KG1 (cell line): ENCODE results near the gene CCNI.
A peak's percentile ranks its signal among the peaks of the same experiment; 100 is the strongest.
"Not testable (repeated sequence)": the region's sequence is repeated elsewhere in the genome, so short reads cannot be mapped to it uniquely, and the experiment has no call there.

Experiments used
- DNase-seq: peaks from one replicate; lab custom pipeline; 2025; lab: John Stamatoyannopoulos, UW

Gene CCNI

DNA sequence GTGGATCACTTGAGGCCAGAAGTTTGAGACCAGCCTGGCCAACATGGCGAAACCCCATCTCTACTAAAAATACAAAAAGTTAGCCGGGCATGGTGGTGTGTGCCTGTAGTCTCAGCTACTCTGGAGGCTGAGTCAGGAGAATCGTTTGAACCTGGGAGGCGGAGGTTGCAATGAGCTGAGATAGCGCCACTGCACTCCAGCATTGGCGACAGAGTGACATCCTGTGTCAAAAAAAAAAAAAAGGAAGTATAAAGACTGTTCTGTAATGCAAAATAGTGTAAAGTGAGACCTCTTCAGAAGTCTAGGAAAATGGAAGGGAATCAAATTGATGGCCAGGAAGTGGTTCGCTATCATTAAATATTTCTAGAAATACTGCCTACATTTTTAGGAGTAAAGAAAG, 5.0 kb upstream of the CCNI start:
- not testable (repeated sequence) for DNase-seq

DNA sequence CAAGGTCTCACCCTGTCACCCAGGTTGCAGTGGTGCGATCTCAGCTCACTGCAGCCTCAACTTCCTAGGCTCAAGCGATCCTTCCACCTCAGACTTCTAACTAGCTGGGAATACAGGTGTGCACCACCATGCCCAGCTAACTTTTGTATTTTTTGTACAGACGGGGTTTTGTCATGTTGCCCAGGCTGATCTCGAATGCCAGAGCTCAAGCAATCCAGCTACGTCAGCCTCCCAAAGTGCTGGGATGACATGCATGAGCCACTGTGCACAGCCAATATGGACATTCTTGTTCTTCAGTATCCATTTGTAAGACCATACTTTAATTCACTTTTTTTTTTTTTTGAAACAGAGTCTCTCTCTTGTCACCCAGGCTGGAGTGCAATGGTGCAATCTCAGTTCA, 3.5 kb upstream of the CCNI start:
- no peak for DNase-seq

DNA sequence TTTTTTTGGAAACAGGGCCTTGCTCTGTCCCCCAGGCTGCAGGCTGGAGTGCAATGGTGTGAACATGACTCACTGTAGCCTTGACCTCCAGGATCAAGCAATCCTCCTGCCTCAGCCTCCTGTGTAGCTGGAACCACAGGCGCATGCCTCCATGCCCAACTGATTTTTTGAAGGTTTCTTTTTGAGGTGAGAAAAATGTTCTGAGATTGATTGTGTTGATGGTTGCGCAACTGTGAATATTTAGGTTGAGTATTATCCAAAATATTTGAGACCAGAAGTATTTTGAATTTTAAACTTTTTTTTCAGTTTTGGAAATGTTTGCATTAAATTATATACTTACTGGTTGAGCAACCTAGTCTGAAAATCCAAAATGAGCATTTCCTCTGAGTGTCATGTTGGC, 2.6 kb upstream of the CCNI start:
- DNase-seq, result no peak

DNA sequence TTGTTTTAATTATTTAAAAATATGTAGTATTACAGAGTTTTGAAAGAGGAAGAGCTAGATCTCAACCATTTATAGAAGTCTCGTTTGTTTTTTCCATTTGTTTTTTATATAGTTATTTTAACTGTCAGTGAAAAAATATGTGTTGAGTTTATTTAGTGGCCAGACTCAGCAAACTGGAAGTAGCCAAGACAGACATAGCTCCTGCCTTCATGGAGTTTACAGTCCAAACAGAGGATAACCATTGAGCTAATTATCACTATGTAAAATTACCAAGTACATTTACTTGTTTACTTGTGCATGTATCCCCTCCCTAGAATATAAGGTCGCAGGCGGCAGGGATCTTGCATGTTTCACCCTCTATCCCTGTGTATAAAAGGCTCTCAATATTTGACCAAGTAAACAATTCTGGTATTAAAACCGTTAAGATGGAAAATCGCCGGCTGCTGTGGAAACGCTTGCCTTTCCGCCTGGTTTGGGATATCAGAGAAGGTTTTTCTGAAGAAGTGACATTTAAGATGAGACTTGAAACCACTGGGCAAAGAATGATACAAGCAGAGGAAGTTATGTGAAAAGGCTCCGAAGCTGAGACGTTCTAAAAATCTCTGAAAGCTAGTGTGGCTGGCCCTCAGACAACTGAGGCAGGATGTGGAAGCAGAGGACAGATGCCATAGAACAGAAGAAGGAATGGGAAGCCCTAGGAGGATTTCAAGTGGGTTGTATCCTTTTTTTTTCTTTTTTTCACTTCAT, 1.3 kb upstream of the CCNI start:
- no peak for DNase-seq

DNA sequence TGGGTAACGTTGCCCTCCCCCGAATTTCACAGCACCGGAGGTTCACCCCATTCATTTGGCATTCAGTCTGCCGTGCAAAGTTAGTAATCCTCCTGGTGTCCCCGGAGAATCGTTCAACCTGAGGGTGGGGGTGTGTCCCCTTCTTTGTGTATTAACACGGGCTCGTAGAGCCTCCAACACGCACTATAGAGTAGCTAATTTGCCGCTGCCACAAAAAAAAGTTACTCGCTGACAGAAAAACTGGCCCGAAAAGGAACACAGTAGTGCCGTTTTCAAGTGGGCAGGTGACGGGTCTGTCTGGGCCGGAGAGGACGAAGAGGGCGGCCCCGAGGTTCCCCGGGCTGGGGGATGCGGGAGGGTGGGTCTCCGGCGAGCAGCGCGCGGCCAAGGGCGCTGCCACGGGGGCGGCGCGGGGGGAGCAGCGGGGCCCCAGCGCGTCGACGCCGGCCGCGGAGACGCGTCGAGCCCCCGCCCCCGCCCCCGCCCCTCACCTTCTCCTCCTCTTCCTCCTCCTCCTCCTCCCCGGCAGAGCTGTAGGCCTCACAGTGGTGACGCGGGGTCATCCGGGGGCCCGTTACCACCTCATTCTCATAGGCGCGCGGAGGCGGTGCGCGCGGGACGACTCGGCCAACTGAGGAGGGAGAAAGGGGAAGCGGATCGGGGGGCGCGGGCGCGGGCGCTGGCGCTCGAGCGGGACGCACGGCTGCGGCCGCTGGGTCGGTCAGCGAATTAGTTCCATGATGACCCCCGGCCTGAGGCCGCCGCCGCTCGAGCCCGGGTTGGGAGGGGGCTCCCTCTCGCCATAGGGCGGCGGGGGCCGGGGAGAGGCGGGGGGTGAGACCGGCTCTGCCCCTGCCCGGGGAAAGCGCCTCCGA, 571 bp downstream of the CCNI start:
- peak; percentile 29 for DNase-seq

DNA sequence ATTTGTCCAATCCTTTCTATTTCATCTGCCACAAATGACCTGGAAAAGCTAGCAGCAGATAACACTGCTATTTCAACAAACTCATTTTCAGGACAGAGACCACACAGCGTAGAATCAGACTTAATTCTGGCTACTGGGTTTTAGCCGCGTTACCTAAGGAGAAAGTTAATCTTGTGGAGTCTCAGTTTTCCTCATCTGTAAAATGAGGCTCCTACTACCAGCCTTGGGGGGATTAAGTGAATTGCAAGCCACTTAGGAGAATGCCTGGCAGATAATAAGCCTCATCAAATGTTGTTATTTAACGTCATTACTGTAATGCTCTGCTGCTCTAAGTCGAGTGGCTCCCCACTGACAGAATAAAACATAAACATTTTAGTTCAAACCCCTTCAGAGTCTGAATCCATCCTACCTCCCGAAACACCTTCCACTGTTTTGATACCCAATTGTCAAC, 1.4 kb downstream of the CCNI start:
- DNase-seq, result no peak

DNA sequence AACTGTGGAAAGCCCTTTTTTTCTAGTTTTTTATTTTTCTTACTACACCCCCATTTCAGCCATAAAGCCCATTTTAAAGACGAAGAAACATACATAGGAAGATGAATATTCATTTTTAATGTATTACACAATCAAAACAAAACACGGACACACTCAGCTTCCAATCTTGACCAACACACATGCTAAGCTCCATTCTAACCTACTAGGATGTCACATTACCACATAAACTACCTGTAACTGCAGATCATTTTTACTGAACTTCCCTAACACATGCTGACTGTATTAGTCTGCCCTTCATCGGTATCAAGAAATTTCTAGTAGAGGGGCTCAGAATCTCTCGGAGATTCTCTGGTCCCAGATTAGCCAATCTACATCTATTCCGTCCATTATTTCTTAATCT, 1.8 kb downstream of the CCNI start:
- DNase-seq, result no peak

DNA sequence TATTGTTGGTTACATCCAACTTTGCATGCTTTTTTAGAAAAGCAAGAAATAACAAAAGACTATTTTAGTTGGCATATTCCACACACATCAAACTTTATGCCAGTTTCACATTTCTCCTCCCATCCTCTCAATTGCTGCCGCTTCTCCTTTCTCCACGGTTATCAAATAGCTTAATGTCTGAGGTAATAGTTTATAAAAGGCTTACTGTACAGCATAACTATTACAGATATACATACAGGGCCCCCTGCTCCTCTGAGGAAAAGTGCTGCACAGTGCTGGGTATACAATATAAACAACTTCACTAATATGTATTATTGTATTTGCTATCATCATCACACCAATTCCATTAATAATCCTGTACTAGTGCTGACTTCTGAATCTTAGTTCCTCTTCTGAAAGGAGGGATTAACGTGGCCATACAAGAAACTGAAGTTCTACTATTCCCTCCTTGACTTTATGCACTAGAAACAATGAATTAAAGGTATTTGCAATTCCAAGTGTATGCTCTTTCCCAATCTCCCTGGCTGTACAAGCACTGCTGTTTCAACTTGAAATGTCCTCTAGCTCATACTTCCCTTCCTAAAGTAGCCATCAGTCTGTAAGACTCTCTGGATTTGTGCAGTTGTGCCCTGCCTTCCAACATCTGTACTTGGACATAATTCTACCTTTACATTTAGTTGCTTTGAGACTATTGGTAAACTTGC, 2.5 kb downstream of the CCNI start:
- DNase-seq, result no peak

DNA sequence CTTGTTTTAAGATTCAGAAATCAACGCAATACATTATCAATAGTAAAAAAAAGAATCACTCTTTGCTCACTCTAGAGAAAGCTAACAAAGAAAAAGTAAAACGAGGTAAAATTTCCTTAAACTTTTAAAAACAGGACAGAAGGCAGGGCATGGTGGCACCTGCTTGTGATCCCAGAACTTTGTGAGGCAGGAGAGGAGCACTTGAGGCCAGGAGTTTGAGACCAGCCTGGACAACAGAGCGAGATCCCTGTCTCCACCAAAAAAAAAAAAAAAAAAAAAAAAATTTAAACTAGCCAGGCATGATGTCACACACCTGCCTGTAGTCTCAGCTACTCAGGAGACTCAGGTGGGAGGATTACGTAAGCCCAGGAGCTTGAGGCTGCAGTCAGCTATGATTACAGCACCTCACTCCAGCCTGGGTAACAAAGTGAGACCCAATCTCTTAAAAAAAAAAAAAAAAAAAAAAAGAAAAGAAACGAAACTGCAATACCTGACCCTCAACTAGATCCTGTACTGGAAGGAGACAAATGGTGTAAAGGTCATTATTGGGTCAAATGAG, 3.5 kb downstream of the CCNI start:
- DNase-seq, result no peak

DNA sequence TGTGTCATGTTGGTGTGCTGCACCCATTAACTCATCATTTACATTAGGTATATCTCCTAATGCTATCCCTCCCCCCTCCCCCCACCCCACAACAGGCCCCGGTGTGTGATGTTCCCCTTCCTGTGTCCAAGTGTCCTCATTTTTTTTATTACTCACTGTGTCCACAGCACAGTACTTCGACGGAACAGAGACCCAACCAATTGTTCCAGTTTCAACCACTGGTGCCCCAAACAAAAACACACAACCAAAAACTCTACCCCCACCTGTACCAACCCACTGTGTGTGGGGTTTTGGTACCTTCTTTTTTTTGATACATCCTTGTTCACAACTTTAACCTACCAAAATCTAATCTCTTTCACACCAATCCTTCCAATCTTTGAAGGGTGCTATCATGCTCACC, 6.3 kb downstream of the CCNI start:
- DNase-seq, result not testable (repeated sequence)

DNA sequence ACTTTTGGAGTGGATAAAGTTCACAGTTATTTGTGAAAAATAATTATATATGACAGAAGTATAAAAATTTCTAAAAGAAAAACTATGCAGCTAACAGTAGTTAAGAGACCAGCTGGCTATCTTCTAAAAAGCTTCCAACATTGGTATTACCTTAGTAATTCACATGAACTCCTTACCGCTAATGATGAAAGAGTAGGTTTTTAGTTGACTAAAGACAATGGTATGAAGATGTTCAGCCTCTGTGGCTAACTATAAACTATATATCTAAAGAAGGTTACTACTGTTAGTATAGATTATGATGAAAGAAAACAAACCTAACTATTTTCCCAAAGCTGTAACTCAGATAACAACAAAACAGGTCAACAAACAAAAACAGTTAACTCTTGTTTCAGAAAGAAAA, 10.4 kb downstream of the CCNI start:
- DNase-seq, result no peak

DNA sequence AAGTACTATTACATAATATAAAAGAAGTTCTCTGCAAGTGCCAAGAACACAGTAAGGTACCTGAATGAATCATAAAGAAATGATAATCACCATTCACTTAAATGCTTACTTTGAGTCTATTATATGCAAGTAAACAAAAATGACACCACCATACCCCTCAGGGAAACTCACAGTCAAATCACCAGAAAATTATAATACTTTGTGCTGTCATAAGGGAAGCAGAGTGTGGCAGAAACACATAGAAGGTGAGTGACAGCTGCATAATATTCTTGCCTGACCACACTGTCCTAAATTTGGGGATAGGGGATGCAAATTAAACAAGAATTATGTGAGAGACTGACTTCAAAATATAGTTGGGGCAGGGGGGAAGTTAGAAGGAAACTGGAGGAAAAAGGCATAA, 12.9 kb downstream of the CCNI start:
- DNase-seq, result no peak

DNA sequence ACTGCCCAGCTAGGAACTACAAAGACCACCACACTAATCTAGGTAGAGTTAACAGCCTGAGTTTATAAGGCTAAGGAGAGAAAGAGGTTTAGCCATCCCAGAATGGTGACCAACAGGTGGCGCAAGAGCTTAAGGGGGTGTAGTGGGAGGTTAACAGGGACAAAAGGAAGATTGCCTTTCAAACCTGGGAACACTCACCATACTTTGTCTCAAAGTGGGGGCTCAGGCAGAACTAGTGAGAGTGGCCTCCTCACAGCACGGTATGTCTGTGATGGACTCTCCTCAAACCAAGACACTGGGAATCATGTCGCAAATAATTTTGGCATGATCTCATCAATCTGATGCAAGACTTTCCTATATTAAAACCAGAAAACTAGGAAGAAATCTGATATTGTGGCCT, 23.4 kb downstream of the CCNI start:
- DNase-seq, result peak; percentile 26

DNA sequence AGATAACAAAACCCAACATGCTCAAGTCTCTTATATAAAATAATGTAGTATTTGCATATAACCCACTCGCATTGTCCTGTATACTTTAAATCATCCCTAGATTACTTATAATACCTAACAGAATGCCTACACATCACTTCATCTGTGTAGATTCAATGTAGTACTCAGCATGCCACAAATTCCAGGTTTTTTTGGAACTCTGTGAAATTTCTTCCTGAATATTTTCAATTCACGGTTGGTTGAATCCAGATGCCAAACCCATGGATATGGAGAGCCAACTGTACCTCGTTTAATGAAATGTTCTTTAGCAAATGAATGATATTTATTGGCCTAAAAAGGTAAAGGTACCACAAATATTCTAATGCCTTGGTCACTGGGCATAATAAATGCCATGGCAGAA, 24.8 kb downstream of the CCNI start:
- DNase-seq, result no peak

DNA sequence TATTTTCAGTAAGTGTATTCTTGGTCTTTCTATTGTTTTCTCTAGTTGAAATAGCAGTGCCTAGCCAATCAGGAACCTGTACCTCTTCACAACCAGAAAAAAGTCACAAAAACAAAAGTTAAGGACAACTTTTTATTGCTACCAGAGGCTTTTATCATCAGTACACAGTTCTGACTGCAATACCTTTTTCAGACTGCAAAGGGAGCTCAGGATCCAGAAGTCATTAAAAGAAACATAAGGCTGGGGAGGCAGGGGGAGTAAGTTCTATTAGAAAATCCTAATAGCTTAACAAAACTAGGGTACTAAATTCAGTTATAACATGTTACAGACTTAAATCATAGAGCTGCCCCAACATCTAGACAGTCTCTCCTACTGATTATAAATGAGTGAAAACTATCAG, 28.8 kb downstream of the CCNI start:
- DNase-seq, result no peak

DNA sequence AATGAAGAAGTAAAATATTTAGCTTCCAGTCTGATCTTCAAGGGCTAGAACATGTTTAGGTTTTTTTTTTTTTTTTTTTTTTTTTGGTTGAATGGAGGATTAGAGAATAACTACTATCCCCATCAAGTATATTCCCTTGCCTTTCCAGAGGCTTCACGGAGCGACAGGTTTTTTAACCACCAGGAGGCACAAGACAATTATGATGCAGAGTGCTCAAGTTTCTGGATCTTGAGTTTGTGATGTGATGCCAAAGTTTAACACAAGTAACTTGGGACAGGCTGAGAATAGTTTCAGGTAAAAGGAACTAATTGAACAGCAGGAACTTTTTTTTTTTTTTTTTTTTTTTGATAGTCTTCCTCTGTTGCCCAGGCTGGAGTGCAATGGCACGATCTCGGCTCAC, 30.3 kb downstream of the CCNI start:
- DNase-seq, result no peak

DNA sequence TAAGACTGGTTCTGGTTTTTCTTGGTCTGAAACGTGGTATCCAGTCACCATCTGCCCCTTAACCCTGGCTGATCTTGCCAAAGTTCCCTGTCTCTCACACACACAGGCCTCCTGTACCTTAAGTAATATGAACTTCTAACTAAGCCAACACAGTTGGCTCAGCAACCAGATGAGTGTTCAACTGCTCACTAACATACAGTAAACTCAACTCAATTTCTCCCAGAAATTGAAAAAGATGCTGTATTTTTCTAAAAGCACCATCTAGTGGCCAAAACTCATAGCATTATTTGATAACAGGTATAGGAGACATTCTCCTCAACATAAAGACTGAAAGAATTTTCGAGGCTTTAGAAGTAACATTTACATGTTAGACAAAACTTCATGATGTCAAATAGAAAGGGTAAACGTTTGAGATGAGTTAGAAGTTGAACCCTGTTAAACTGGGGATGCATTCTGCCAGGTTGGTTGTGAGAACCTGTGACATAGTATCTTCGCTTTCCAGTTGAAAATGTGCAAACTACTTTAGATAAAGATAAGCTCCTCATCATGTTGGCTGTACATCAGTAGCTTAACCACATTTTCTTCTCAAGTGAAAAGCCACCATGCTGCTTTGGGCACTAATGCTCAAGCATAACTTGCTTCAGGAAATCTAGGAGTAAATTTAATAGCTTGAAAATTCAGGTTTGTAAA, 31.2 kb downstream of the CCNI start:
- no peak for DNase-seq

DNA sequence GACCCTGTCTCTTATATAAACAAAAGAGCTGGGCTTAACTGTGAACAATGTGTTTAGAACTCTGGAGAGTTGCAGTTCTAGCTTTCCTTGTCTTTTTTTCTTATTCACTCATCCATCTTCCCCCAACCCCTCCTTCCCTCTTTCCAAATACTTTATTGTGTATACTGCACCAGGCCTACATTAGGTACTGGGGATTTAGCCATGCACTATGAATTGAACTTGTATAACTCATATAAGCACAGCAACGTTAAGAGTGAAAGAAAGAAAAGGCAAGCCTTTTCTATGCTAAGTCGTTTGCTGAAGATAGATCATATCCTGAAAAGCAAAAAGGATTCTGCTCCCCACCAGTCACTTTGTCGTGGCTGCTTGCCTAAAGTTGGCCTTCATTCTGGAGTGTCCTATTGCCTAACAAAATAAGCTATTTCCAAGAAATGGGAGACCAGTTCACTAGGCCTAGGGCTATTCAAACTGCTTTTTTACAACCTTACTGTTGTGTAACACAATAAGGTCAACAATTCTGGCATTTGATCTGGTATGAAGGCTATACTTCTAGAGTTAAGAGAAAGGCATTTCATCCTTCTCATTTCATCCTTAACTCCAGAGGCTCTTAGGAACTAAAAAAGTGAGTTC, 32.2 kb downstream of the CCNI start:
- DNase-seq, result no peak

DNA sequence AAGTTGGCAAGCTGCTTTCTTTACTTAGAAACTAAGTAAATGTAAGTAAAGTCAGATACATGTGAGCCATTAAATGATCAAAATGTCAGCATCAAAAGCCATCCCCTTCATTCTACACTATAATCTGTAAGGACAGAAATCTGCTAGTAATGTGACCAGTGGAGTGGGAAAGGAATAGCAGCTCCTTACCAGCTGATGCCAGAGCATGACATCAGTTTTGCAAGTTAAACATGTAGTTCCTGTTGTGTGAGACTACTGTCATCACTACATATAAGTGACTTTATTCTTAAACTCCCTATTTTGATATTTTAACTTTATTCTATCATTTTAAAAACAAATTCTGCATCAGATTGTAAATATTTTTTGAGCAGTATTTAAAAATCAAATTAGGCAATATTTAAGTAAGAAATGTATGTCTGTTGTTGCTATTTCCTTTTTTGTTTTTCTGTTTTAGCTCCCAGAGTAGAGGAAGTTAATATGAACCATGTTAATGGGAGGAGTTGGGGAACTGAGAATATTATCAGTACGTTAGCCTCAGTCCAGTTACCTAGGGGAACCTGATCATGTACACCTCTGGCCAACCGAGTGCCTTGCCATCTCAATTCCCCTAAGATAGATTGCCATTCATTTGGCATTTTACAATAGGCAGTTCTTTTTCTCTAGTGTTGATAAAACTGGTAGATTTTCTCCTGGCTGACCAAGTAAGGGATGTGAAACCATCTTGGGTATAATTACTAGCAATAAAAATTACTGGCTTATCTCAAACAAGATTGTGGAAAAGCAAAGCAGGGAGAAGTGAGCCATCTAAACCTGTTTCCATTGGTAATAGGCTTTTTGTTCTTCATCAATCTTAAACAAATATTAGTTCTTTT, 34.7 kb downstream of the CCNI start:
- DNase-seq, result no peak

DNA sequence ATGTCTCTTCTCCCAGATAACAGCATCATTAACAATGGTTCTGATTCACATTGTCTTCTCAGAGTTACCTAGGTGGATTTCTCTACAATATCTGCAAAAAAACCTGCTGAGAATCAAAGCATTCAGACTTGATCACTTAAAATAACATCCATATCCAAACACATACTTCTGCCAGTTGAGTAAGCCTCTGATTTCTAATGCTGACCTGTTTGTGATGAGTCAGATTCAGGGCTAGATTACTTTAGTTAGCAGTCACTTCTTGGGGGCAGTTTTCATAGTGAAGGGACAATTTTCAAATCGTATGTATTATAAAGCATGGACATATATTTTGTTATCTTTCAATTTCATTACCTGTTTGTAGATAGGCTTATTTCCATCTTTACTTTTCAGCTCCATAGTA, 35.5 kb downstream of the CCNI start:
- DNase-seq, result no peak
